GM18498 (cell line): ENCODE results near the gene HIPK2.

Experiments
- ATAC-seq: cut with Tn5 transposase; IDR thresholded peaks from one replicate; pipeline ENCODE4 v1.9.1; 2021; ENCODE audit warnings: mild to moderate bottlenecking, moderate library complexity; ENCODE audit not compliant: unreplicated experiment

The HIPK2 gene

GRCh38 chr7:139737221-139738100 is 40.3 kb downstream of the HIPK2 start:
- no peak for ATAC-seq

- ATAC-seq = no peak
These were observed 41.7 kb downstream of the HIPK2 start for GRCh38 chr7:139735912-139736595.

- ATAC-seq = no peak
These were observed 42.3 kb downstream of the HIPK2 start for GRCh38 chr7:139735466-139735865.

GRCh38 chr7:139734395-139734794 is 43.4 kb downstream of the HIPK2 start:
- no peak for ATAC-seq

- ATAC-seq = no peak
These were observed 44.0 kb downstream of the HIPK2 start for GRCh38 chr7:139733751-139734150.

GRCh38 chr7:139732471-139733167 is 45.2 kb downstream of the HIPK2 start:
- ATAC-seq = no peak

- ATAC-seq = no peak
These were observed 45.9 kb downstream of the HIPK2 start for GRCh38 chr7:139731802-139732470.

- no peak for ATAC-seq
These were observed 46.8 kb downstream of the HIPK2 start for GRCh38 chr7:139730746-139731612.

GRCh38 chr7:139728203-139728602 is 49.6 kb downstream of the HIPK2 start:
- no peak for ATAC-seq

- ATAC-seq = no peak
These were observed 50.6 kb downstream of the HIPK2 start for GRCh38 chr7:139727151-139727705.

- no peak for ATAC-seq
These were observed 51.3 kb downstream of the HIPK2 start for GRCh38 chr7:139726485-139726869.

GRCh38 chr7:139725858-139726484 is 51.8 kb downstream of the HIPK2 start:
- no peak for ATAC-seq

GRCh38 chr7:139725077-139725476 is 52.7 kb downstream of the HIPK2 start:
- ATAC-seq = peak; percentile 83

GRCh38 chr7:139722604-139723003 is 55.2 kb downstream of the HIPK2 start:
- no peak for ATAC-seq

- ATAC-seq = no peak
These were observed 56.0 kb downstream of the HIPK2 start for GRCh38 chr7:139721821-139722220.

GRCh38 chr7:139721417-139721816 is 56.4 kb downstream of the HIPK2 start:
- no peak for ATAC-seq

GRCh38 chr7:139720705-139721231 is 57.0 kb downstream of the HIPK2 start:
- no peak for ATAC-seq

- no peak for ATAC-seq
These were observed 57.6 kb downstream of the HIPK2 start for GRCh38 chr7:139720186-139720585.

GRCh38 chr7:139718859-139719258 is 58.9 kb downstream of the HIPK2 start:
- ATAC-seq = no peak
